ENCODE measurements around the gene SPEF2.

DNA sequence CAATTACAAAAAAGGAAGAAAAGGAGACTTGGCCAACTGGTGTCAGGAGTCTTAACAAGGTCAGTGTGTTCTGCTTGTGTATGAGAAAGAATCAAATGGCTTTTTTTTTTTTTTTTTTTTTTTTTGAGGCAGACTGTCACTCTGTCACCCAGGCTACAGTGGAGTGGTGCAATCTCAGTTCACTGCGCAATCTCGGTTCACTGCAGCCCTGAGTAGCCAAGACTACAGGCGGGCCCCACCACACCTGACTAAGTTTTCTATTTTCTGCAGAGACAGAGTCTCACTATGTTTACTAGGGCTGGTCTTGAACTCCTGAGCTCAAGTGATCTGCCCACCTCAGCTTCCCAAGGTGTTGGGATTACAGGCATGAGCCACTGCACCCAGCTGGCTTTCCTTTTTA lies 236.0 kb downstream of the SPEF2 start:
- TF ChIP-seq POLR2A (IDR thresholded peaks at IDR 0.05), result peak in 1 of 2 donors; percentile 26
- TF ChIP-seq, protein P1, sequence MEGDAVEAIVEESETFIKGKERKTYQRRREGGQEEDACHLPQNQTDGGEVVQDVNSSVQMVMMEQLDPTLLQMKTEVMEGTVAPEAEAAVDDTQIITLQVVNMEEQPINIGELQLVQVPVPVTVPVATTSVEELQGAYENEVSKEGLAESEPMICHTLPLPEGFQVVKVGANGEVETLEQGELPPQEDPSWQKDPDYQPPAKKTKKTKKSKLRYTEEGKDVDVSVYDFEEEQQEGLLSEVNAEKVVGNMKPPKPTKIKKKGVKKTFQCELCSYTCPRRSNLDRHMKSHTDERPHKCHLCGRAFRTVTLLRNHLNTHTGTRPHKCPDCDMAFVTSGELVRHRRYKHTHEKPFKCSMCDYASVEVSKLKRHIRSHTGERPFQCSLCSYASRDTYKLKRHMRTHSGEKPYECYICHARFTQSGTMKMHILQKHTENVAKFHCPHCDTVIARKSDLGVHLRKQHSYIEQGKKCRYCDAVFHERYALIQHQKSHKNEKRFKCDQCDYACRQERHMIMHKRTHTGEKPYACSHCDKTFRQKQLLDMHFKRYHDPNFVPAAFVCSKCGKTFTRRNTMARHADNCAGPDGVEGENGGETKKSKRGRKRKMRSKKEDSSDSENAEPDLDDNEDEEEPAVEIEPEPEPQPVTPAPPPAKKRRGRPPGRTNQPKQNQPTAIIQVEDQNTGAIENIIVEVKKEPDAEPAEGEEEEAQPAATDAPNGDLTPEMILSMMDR (IDR thresholded peaks at IDR 0.05), result no peak
